ENCODE results near the gene HARS1. TPM values are rescaled to one million over a fixed set of nuclear protein-coding genes. Genes with fewer than 3 reads are reported as not detected.
A peak's percentile ranks its signal among the peaks of the same experiment; 100 is the strongest.

HARS1 gene
- total RNA-seq, 2 donors from 2014 or later = 48.0 to 52.1 TPM

DNA sequence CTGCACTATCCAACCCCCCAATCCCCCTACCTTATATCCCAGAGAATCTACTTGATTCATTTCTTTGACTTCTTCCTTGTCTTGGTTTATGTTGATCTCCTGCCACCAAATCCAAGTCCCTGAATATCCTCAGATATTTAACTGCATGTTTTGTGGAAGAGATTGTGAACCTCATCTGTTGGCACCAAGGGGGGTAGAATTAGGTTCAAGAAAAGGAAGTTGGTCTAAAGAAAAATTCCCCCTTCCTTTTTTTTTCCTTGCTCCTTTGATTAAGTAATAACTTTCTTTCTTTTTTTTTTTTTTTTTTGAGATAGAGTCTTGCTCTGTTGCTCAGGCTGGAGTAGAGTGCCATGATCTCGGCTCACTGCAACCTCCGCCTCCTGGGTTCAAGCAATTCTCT is 57.7 kb downstream of the HARS1 start:
- Mint-ChIP-seq H3K9me3 (peaks cover 48% of the 10 kb centered on the region), H3K27ac (no peak overlapping the region), H3K4me1 (peaks cover 3% of the 10 kb centered on the region), H3K36me3 (ENCODE audit: low read depth) (peaks cover 3% of the 10 kb centered on the region), H3K4me3 (no peak overlapping the region), H3K27me3 (ENCODE audit: insufficient read depth) (peaks cover 12% of the 10 kb centered on the region)
- H3K9ac ChIP-seq (ENCODE audit: extremely low read depth, low read length, poor library complexity, severe bottlenecking) = no peak overlapping the region
- H3K9me3 ChIP-seq (ENCODE audit: control insufficient read depth, low read length) = peaks cover 23% of the 10 kb centered on the region
- H3K27ac ChIP-seq (ENCODE audit: low read depth, low read length) = no peak overlapping the region
- TF ChIP-seq CTCF (conservative IDR thresholded peaks at IDR 0.05) = no peak
- H3K36me3 ChIP-seq (ENCODE audit: control insufficient read depth, insufficient read depth, low read length) = no peaks in the 10 kb centered on the region
- 92% methylated on average over 2 of the region's 2 CpGs; no CpG with 5 or more reads in 1 of the 2 experiments for WGBS, 2 experiments (ENCODE audit: insufficient coverage in 1 of 2, insufficient read length in 1 of 2)
- peaks cover 39% of the 10 kb centered on the region for H3K27me3 ChIP-seq (ENCODE audit: control insufficient read depth, insufficient read depth, low read length, poor library complexity, severe bottlenecking)
- no peak for DNase-seq
- H3K4me3 ChIP-seq (ENCODE audit: low read length) = peak overlapping the region; percentile 47
- peaks cover 3% of the 10 kb centered on the region for H3K4me1 ChIP-seq (ENCODE audit: control insufficient read depth, insufficient read depth, low read length)

GRCh38 chr5:140633021-140633471 is 58.1 kb downstream of the HARS1 start, which contains the start of gene CD14:
Gene CD14, minus strand, starts transcription at chr5:140633175. Its CDS starts 104 bp downstream, at chr5:140633071.
- Mint-ChIP-seq H3K36me3 (ENCODE audit: low read depth) (peaks cover 2% of the 10 kb centered on the region), H3K4me3 (no peak within 1 kb of the TSS), H3K27ac (no peak within 1 kb of the TSS), H3K9me3 (peaks cover 49% of the 10 kb centered on the region), H3K27me3 (ENCODE audit: insufficient read depth) (peaks cover 15% of the 10 kb centered on the region), H3K4me1 (peaks cover under 1% of the 10 kb centered on the region)
- no peak within 1 kb of the TSS for H3K27ac ChIP-seq (ENCODE audit: low read depth, low read length)
- no peak for DNase-seq
- WGBS, 2 experiments (ENCODE audit: insufficient coverage in 1 of 2, insufficient read length in 1 of 2) = 47 to 59% methylated on average over 10 to 16 of the region's 16 CpGs
- peaks cover 3% of the 10 kb centered on the region for H3K4me1 ChIP-seq (ENCODE audit: control insufficient read depth, insufficient read depth, low read length)
- no peak for TF ChIP-seq CTCF (conservative IDR thresholded peaks at IDR 0.05)
- H3K36me3 ChIP-seq (ENCODE audit: control insufficient read depth, insufficient read depth, low read length) = no peaks in the 10 kb centered on the region
- H3K9ac ChIP-seq (ENCODE audit: extremely low read depth, low read length, poor library complexity, severe bottlenecking) = no peak within 1 kb of the TSS
- peaks cover 27% of the 10 kb centered on the region for H3K9me3 ChIP-seq (ENCODE audit: control insufficient read depth, low read length)
- H3K27me3 ChIP-seq (ENCODE audit: control insufficient read depth, insufficient read depth, low read length, poor library complexity, severe bottlenecking) = peaks cover 39% of the 10 kb centered on the region
- peak within 1 kb of the TSS; percentile 47 for H3K4me3 ChIP-seq (ENCODE audit: low read length)

DNA sequence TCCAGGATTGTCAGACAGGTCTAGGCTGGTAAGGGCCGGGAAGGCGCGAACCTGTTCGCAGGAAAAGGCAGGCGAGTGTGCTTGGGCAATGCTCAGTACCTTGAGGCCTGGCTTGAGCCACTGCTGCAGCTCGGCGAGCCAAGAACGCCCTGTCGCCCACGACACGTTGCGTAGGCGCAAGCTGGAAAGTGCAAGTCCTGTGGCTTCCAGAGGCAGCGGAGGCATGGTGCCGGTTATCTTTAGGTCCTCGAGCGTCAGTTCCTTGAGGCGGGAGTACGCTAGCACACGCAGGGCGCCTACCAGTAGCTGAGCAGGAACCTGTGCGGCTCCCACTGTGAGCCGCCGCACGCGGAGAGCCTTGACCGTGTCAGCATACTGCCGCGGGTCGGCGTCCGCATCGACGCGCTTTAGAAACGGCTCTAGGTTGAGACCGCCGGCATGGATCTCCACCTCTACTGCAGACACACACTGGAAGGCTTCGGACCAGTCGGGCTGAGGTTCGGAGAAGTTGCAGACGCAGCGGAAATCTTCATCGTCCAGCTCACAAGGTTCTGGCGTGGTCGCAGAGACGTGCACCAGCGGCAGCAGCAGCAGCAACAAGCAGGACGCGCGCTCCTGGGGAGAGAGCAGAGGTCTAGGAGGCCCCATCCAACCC is 58.7 kb downstream of the HARS1 start:
- H3K9ac ChIP-seq (ENCODE audit: extremely low read depth, low read length, poor library complexity, severe bottlenecking) = no peak overlapping the region
- peaks cover 2% of the 10 kb centered on the region for H3K36me3 Mint-ChIP-seq (ENCODE audit: low read depth)
- no peak for TF ChIP-seq CTCF (conservative IDR thresholded peaks at IDR 0.05)
- peaks cover 15% of the 10 kb centered on the region for H3K27me3 Mint-ChIP-seq (ENCODE audit: insufficient read depth)
- no peaks in the 10 kb centered on the region for H3K36me3 ChIP-seq (ENCODE audit: control insufficient read depth, insufficient read depth, low read length)
- H3K4me1 Mint-ChIP-seq = no peaks in the 10 kb centered on the region
- no peak overlapping the region for H3K27ac Mint-ChIP-seq
- peak overlapping the region; percentile 47 for H3K4me3 ChIP-seq (ENCODE audit: low read length)
- H3K27ac ChIP-seq (ENCODE audit: low read depth, low read length) = no peak overlapping the region
- H3K9me3 ChIP-seq (ENCODE audit: control insufficient read depth, low read length) = peaks cover 27% of the 10 kb centered on the region
- no peak for DNase-seq
- peaks cover 49% of the 10 kb centered on the region for H3K9me3 Mint-ChIP-seq
- H3K27me3 ChIP-seq (ENCODE audit: control insufficient read depth, insufficient read depth, low read length, poor library complexity, severe bottlenecking) = peaks cover 39% of the 10 kb centered on the region
- H3K4me1 ChIP-seq (ENCODE audit: control insufficient read depth, insufficient read depth, low read length) = no peaks in the 10 kb centered on the region
- no peak overlapping the region for H3K4me3 Mint-ChIP-seq
- 42 to 49% methylated on average over 43 to 51 of the region's 51 CpGs for WGBS, 2 experiments (ENCODE audit: insufficient coverage in 1 of 2, insufficient read length in 1 of 2)

All from endodermal cell (in vitro differentiated cells).